Stimulated activated naive CD8-positive, alpha-beta T cell treated with anti-CD3 and anti-CD28 coated beads, Interleukin-15, amount 100 ng/mL, for 72 hours (primary cell): ENCODE measurements around the gene PARP3.
A peak's percentile ranks its signal among the peaks of the same experiment; 100 is the strongest.

ENCODE experiments used
- ATAC-seq: fragments of 150-1000 bp; cut with Tn5 transposase; 2 replicates; pipeline ENCODE4 v1.10.0; 2021; ENCODE audit warnings: mild to moderate bottlenecking, moderate library complexity
- DNase-seq, 2 donors: peaks; one replicate each; pipeline ENCODE4 v3.0.0; 2021 to 2022
- H3K27ac Mint-ChIP-seq, 2 donors: one replicate each; pipeline ENCODE4 v1.8.0; 2022; ENCODE audit warnings: mild to moderate bottlenecking in 2 of 2, mixed read lengths in 2 of 2, moderate library complexity in 2 of 2
- H3K27me3 Mint-ChIP-seq: one replicate; pipeline ENCODE4 v1.8.0; 2022; ENCODE audit warnings: mixed read lengths
- H3K4me1 Mint-ChIP-seq: one replicate; pipeline ENCODE4 v1.8.0; 2022; ENCODE audit warnings: mild to moderate bottlenecking, mixed read lengths
- H3K4me3 Mint-ChIP-seq, 2 donors: one replicate each; pipeline ENCODE4 v1.8.0; 2022; ENCODE audit warnings: mild to moderate bottlenecking in 2 of 2, mixed read lengths in 2 of 2, moderate library complexity in 1 of 2
- H3K9me3 Mint-ChIP-seq, 2 donors: one replicate each; pipeline ENCODE4 v1.8.0; 2022; ENCODE audit warnings: mixed read lengths in 2 of 2

PARP3 gene

GRCh38 chr3:51995346-51996163 is 53.4 kb downstream of the PARP3 start, which contains the start of gene RPL29:
RPL29 (minus strand) TSS chr3:51995895; CDS start chr3:51995461, 434 bp downstream.
- Mint-ChIP-seq H3K9me3 (no peaks in the 10 kb centered on the region), H3K4me1 (peaks cover 51% of the 10 kb centered on the region), H3K4me3 (peak within 1 kb of the TSS; percentile 92 to 95), H3K27ac (peak within 1 kb of the TSS; percentile 100), H3K27me3 (peaks cover 8% of the 10 kb centered on the region)
- DNase-seq (peak; percentile 88 to 94), ATAC-seq (peak; percentile 96)

DNA sequence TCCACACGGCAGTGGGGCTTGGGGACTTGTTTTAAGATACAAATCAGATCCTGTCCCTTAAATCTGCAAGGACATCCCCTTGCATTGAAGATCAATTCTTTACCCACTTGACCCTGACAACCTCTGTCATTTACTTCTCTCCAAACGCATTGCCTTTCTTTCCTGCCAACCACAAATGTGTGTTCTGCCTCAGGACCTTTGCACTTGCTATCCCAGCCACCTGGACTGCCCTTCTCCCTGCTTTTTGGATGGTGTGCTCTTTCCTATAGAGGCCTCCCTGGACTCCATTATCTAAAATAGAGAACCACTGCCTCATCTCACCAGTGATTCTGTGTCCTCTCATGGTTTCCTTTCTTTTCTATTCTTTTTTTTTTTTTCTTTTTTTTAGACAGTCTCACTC is 55.0 kb downstream of the PARP3 start:
- H3K27ac Mint-ChIP-seq, result no peak overlapping the region
- peaks cover 8% of the 10 kb centered on the region for H3K27me3 Mint-ChIP-seq
- peaks cover 46% of the 10 kb centered on the region for H3K4me1 Mint-ChIP-seq
- H3K4me3 Mint-ChIP-seq, result no peak overlapping the region
- H3K9me3 Mint-ChIP-seq, result no peaks in the 10 kb centered on the region
- no peak for DNase-seq
- no peak for ATAC-seq

- Mint-ChIP-seq H3K27me3 (peaks cover 8% of the 10 kb centered on the region), H3K9me3 (no peaks in the 10 kb centered on the region), H3K27ac (no peak overlapping the region), H3K4me1 (peaks cover 37% of the 10 kb centered on the region), H3K4me3 (no peak overlapping the region)
- DNase-seq (no peak), ATAC-seq (no peak)
Measured at GRCh38 chr3:51997935-51998596, 55.9 kb downstream of the PARP3 start.
